Activated CD8-positive, alpha-beta memory T cell treated with anti-CD3 and anti-CD28 coated beads for 1 hour (primary cell): ENCODE results near the gene APCDD1.

Experiments used
- DNase-seq, 2 donors: peaks; one replicate each; pipeline ENCODE4 v3.0.0-alpha.2; 2020; ENCODE audit warnings: low read depth in 1 of 2; ENCODE audit errors: extremely low read depth in 1 of 2

APCDD1 gene

GRCh38 chr18:10453806-10454680, at the start of gene APCDD1:
Gene APCDD1, plus strand, starts transcription at chr18:10454635. Its CDS starts 347 bp downstream, at chr18:10454982.
- no peak for DNase-seq

GRCh38 chr18:10405014-10405493, 49.4 kb upstream of the APCDD1 start:
- no peak for DNase-seq

GRCh38 chr18:10405816-10406663, 48.4 kb upstream of the APCDD1 start:
- DNase-seq, result no peak

GRCh38 chr18:10408131-10408530, 46.3 kb upstream of the APCDD1 start:
- DNase-seq, result no peak

- DNase-seq, result no peak
Measured at GRCh38 chr18:10409041-10409440, 45.4 kb upstream of the APCDD1 start.

- no peak for DNase-seq
Measured at GRCh38 chr18:10410472-10411308, 43.7 kb upstream of the APCDD1 start.

GRCh38 chr18:10412933-10413332, 41.5 kb upstream of the APCDD1 start:
- no peak for DNase-seq

GRCh38 chr18:10413722-10414121, 40.7 kb upstream of the APCDD1 start:
- no peak for DNase-seq

GRCh38 chr18:10414293-10414842, 40.1 kb upstream of the APCDD1 start:
- DNase-seq, result no peak

GRCh38 chr18:10416065-10416464, 38.4 kb upstream of the APCDD1 start:
- no peak for DNase-seq

- DNase-seq, result no peak
Measured at GRCh38 chr18:10417191-10417590, 37.2 kb upstream of the APCDD1 start.

GRCh38 chr18:10417664-10418063, 36.8 kb upstream of the APCDD1 start:
- DNase-seq, result no peak

GRCh38 chr18:10418836-10419235, 35.6 kb upstream of the APCDD1 start:
- DNase-seq, result no peak

- DNase-seq, result no peak
Measured at GRCh38 chr18:10419420-10420103, 34.9 kb upstream of the APCDD1 start.

- DNase-seq, result no peak
Measured at GRCh38 chr18:10420561-10421352, 33.7 kb upstream of the APCDD1 start.

- DNase-seq, result no peak
Measured at GRCh38 chr18:10421859-10422258, 32.6 kb upstream of the APCDD1 start.

GRCh38 chr18:10422731-10423130, 31.7 kb upstream of the APCDD1 start:
- DNase-seq, result no peak

- DNase-seq, result no peak
Measured at GRCh38 chr18:10424585-10425307, 29.7 kb upstream of the APCDD1 start.
